Stimulated activated CD4-positive, alpha-beta T cell treated with anti-CD3 and anti-CD28 coated beads, Interleukin-2, amount 100 ng/mL, for 24 hours (primary cell): Measurements from ENCODE around the gene KIAA1614.
A peak's percentile ranks its signal among the peaks of the same experiment; 100 is the strongest.

Experiments
- DNase-seq, 2 donors: peaks; one replicate each; pipeline ENCODE4 v3.0.0-alpha.2; 2020

The KIAA1614 gene, protein sequence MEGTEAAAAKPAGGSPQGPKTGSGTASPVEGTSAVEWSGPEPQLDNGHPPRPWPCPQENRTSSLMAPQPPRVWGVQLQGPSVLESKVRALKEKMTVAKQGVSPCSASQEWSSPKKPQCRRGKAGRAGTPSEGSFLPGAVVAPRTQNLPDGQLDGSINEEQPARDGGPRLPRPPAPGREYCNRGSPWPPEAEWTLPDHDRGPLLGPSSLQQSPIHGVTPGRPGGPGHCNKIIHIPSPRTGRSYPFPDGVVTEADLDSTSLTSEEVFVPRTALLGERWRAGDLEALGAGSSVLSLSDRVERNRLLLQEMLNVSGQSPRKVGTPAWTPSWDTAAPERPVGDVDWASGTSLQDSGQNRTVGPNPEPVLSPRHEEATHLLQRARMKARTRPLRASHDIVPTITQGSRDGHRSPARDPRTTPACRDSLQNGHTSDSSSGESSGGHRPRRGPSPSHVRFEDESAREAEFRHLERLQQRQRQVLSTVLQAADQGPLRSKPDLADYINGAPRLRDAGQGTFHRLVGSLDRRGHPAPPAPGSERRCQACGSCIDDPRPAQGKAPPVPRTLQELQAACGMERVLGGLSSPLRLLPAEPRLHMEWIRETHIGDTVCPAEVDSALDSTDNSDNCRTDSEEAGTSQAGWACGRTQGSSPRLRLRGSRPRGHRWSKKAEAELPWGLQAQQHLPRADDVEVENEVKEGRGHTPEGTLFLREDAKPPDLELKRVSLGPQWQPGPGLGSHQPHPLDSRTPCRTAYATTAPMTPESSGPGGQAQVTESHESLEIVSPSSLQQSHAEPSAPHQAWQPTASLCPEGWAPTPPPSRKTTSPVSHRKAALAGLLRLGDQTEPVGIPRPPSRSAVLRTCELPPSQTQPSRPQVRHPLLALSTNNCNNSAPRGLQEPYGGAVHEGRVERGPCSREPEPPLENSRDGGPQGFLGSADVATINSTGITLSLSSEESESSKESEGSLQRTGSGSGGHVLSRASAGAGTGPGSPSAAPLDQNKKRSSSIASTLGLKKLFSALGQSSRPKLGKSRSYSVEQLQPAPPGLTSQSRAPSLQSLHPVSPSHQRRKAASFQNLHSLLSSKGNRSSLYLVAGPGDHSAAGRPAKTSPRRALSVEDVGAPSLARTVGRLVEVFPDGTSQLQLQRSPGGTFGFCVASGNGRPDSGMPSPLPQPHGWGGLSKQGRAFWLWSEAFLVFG

DNA sequence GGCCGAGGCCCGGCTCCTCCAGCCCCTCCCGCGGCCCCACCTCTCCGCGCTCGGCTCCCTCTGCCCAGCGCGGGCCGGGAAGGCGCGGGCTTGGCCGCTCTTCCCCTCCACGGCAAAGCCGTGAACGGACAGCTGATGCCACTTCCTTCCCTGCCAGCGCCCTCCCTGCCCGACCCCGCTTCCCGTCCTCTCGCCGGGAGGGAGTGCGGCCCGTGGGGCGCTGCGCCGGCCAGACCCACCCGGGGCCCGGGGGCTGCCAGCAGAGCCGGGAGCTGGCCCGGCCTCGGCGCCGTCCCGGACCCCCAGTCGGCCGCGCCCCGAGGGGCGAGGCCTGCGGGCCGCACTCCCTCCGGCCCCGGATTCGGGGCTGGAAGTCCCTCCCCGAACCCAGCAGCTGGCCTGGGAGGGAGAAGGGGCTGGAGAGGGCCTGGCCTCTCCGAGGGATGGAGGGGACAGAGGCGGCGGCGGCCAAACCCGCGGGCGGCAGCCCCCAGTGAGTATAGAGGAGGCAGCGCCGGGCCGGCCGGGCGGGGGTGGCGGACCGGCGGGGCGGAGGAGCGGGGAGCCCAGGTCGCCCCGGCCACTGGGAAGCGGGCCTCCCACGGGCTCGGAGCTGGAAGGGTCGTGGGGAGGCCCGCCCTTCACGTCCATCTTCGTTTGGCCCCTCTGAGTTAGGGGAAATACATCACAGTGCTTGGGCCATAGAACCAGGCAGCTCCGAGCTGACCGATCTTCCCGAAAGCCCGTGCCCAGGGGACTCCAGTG lies at the start of gene KIAA1614:
Gene KIAA1614, plus strand, starts transcription at position 97 of the 765 bp plus-strand sequence. Its CDS starts 347 bp downstream, at position 444.
- DNase-seq: peak in 1 of 2 donors; percentile 14

DNA sequence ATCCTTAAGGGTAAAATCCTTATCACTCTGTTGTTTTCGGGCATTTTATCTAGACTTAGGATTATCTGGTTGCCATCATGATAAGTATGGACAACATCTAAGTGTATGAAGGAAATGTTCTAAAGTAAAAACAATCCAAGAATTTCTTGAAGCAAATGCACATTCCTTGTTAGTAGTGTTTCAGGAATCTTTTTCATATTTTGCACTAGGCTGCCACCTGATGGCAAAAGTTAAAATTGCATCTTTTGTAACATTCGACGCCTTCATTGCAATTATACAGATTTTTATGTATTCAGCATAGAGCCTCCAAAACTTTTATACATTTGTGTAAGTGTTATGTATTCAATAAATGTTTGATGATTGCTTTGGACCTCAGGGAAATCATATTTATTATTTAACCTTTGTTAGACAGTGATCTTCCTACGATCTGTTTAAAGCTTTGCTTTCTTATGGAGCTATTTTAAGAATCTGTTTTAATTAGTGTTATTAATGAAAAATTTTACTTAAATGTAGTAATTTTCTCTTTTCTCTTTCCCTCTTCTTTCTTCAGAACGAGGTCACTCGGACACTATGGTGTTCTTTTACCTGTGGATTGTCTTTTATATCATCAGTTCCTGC lies 49.4 kb upstream of the KIAA1614 start:
- DNase-seq: peak in 1 of 2 donors; percentile 26

DNA sequence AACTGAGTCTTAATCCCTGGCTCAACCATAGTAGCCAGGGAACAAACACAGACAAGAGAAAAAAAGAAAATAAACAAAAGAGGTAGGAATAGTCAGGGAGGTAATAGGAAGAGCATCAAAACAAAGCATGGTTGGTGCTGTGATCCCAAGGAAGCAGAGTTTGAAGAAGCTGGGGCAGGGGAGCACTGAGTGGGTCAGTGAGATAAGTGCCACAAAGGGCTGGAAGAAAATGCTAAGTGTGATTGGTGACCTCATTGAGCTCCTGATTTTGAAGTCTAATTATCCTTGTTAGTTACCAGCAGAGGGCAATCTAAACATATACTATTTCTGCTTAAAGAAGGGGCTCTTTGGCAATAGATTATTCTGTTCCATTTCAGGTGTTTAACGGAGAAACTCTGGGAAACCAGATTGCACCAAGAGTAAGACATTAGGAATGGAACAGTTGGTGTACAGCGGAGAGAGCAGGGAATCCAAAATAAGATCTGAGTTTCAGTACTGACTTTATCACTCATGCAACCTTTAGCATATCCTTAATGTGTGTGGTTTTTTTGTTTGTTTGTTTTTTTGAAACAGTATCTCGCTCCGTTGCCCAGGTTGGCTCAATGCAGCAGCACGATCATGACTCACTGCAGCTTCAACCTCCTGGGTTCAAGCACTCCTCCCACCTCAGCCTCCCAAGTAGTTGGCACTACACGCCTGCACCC lies 30.7 kb upstream of the KIAA1614 start:
- DNase-seq: no peak

DNA sequence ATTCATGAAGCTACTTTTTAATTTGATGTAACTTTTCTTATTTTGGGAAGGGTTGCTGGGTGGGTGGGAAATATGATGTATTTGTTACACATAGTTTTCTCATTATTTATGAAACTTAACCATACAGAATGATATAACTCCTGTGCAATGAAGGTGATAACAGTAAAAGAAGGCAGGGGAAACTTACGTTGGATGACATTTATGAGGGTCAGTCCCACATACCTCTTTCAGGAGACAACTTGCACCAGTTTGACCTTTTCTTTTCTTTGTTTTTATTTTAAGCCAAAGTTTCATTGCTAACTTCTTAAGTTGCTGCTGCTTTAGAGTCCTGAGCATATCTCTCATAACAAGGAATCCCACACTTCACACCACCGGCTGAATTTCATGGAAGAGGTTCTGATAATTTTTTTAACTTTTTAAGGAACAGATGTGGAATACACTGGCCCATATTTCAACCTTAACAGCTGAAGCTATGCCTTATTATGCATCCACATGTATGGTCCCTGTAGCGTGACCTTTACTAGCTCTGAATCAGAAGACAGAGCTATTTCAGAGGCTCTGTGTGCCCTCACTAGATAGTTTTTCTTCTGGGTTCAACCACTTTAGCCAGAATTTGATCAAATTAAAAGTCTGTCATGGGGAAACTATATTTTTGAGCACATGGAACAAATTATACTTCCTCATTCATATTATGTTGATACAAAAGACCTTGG lies 28.0 kb upstream of the KIAA1614 start:
- DNase-seq: no peak

DNA sequence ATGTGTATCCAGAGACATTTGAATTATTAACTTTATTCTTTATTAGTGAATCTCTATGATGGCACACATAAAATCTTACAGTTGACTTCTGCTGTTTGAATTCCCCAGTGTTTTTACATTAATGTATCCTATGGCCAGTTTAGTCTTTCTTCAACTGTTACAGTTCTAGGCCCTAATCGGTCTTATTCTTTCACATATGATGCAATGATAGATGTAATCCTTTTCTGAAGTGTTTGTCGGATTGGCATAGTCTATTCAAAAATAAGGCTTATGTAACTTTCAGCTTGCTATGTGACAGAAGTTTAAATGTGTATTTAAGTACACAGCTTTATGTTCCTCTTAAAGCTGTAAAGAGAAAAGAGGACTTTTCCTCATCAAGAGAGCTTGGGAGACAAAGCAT lies 26.4 kb upstream of the KIAA1614 start:
- DNase-seq: no peak

DNA sequence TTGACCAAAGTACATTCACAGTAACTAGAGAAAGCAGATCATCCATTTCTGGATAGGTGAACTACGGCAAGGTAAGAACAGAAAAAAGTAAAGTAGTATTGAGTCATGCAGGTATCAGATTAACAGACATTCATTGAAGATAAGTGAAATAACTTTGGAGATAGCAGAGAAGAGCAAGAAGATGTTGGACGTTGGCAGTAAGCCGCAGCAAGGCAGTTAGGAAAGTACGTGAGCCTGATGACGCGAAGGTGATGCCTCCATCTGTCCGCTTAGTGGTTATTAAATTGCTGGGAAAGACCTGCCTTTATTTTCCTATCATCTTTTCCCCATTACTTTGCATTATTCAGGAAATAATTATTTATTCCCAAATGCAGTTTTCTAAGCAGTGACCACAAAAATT lies 24.9 kb upstream of the KIAA1614 start:
- DNase-seq: no peak

DNA sequence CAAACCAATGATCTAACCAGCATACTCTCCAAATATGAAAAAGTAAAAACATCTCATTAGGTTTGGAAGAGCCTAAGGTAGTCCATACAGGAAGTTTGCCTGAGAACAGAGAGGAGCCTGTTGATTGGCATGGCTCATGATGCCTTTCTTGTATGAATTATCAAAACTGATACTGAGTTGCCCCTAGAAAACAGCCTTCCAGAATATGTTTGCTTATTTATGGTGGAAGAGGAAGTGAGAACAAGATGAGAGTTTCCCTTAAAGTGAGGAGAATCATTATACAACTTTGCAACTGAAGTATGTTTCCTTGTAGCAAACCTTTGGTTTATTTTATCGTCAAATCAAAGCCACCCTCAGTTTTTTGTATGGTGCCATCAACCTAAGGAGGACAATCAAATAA lies 23.8 kb upstream of the KIAA1614 start:
- no peak for DNase-seq

DNA sequence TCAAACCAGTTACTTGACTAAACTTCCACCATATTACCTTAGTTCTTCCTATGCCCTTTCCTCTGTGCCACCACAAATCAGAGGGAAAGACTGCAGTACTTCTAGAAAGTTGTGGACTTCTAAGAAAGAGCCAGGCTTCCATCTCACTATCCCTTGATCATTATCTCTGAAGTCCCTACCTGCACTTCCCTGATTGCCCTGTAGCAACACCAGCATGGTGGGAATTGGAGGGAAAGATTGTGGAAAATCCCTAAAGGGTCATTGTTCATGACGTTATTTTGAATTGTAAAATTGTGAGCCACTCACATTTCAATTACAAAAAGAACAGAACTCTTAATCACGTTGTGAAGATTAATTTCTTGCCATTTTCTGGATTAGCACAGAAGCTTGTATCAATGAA lies 23.4 kb upstream of the KIAA1614 start:
- no peak for DNase-seq

DNA sequence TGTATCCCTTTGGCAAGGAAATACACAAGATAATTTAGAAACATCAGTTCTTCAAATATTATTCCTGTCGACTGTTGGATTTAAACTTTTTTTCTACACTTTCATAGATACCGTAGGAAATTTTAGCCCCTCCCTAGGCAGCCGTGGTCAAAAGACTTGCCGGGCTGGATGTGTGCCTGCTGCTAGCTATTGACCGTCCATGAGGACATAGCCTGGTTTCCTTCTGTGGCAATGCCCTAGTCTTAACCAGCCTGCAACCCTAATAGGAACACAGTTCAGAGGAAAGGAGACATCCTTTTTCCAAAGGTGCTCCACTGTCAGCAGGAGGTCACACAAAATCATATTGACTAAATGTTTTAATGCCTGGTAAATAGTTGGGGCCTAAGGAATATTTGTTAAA lies 20.4 kb upstream of the KIAA1614 start:
- DNase-seq: no peak

DNA sequence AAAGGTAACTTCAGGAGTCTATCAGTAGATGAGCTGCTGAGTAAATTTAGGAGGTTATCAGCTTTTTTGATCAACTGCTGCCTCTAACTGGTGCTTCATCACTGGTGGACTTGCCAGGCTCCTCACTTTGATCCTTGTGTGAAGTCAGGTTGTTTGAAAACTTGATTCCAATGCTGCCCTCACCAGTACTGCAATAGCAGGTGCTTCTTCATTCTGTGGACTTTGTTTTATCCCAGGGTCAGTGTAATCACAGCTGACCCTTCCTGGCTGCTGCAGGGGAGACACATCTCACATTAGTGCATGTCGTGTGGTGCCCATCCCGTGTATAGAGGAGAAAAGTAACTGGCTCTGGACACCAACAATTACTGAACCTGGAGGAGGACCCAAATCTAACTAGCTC lies 20.0 kb upstream of the KIAA1614 start:
- no peak for DNase-seq

DNA sequence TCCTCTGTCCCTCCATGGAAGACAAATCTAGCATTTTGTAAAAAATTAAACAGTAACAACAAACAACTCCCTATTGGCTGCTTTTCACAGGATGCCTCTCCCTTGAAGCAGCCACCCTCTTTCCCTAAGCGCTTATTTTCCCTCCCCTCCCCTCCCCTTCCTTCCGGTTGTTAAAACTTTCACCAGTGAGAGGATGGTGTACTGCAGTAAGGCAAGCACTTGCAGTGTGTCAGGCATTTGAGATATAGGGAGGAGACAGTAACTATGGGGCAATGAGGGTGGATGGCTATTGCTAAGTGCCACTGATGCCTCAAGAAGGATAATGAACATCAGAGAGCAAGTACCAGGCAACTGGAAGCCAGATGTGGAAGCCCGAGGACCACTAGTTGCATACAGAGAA lies 19.1 kb upstream of the KIAA1614 start:
- DNase-seq: no peak

DNA sequence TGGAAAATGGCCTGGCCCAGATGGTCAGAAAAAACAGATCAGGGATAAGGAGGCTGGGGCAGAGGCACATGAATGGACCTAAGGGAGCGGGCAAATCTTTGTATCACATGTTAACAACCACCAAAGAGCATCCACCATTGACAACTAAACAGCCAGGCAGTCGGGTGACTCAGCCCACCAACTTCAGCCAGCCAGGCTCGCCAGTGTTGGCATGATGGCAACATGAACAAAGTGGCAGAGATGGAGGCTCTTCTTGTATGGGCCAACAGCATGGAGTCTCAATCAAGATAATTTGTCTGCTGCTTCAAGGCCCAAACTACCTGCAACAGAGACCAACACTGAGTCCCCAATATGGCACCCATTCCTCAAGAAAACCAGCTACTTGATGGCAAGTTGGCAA lies 16.5 kb upstream of the KIAA1614 start:
- no peak for DNase-seq

DNA sequence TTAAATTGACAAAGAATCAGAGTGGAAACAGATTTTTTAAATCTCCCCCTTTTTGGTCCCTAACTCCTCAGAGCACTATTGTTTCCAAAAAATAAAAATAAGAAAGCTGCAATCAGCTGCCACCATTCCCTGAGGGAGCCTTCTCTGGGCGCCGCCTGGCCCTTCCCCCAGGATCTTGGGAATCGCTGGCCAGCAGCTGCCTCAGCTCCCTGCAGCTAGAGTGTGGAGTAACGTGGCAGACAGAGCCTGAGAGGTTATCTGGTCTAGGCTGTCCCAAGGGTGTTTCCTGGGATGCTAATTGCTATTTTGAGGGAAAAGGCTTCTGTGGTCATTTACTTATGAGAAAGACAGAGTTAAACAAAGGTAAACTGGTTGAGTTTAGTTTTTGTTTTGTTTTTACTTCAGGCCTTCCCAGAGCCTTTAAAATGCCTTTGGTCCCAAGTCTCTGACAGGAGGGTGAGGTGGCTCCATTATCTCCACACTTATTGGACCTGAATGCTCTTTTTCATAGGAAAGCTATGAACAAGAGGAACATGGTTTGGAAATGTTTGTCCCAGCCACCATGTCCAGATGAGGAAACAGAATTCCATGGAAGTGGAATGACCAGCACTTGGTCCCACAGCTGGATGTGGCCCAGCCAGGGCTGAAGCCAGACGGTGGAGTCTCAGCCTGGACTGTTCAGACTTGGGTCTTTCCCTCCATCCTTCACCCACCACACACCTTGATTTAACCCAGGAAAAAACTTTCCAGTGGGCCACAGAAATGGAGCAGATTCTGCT lies 14.1 kb upstream of the KIAA1614 start:
- DNase-seq: no peak

DNA sequence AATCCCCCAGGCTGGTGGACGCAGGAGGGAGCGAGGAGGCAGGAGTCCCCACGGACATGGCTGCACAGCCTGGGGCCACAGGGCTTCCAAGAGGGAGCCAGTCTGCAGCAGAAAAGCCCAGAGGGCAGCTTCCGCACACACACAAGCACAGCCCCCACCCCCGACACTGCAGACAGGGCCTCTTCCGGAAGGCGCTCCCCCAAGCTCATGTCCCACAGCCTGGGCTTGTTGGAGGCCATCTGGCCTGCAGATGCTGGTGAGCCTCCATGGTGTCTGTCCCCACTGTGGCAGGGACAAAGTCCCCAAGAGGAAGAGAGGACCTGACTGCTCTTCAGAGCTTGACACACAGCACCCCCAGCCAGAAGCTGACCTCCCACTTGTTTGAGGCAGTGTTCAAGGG lies 13.4 kb upstream of the KIAA1614 start:
- no peak for DNase-seq

DNA sequence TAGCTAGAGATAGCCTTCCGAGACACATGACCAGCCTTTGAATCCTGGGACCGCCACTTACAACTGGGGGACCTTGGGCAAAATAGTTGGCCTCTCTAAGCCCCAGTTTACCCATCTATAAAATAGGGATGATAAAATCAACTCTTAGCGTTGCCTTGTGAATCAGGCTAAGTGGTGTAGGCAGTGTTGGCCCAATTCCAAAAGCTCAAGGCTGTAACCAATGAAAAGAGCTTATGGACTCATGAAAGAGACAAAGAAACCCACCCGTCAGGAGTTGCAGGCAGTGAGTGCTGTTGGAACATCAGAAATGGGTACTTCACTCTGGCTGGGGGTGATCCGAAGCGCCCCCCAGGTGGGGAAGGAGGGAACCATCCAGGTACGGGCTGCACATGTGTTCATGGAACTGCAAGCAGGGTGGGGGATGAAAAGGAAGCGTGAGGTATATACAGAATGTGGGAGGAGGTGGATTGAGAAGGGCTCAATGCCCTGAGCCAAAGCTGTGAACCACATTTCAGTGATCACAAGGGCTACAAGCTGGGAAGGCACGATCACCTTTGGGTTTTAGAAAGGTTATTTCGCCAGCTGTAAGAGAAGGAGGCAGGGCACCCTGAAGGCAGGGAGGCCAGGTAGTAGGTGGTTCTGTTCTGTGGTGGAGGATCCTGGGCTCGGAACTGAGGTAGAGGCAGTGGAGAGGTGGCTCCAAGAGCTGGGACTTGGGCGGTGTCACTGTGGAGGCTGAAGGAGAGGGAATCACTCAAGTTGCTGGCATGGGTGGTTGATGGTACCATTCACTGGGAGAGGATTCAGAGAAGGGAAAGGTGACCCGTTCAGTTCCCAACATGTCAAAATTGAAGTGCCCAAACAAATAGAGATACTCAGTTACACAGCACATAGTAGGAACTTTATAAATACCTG lies 11.4 kb upstream of the KIAA1614 start:
- DNase-seq: no peak

DNA sequence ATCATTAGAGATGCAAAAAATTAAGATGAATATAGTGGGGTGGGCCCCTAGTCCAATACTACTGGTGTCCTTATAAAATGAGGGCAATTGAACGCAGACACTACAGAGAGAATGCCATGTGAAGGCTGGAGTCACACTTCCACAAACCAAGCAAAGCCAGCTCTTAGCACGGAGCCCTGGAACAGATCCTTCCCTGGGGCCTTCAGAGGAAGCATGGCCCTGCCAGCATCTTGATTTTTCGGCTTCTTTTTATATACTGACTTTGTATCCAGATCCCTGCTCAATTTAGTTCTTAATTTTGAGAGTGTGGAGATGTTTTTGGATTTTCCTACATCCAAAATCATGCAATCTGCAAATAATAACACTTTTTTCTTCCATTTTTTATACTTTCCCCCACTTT lies 10.2 kb upstream of the KIAA1614 start:
- DNase-seq: no peak

DNA sequence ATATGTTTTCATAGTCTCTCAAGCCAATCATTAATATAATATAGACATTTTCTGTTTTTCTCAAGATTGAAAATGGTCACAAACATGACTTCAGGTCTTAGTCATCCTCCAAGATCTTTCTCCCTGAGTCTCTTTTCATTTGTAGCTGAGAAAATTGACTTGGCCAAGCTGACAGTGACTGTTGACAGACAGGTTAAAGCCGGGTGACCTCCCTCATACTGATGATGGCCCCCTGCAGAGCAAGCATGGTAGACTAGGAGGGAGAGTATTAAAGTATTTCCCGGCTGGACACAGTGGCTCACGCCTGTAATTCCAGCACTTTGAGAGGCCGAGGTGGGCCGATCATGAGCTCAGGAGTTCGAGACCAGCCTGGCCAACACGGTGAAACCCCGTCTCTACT lies 6.8 kb upstream of the KIAA1614 start:
- DNase-seq: no peak

DNA sequence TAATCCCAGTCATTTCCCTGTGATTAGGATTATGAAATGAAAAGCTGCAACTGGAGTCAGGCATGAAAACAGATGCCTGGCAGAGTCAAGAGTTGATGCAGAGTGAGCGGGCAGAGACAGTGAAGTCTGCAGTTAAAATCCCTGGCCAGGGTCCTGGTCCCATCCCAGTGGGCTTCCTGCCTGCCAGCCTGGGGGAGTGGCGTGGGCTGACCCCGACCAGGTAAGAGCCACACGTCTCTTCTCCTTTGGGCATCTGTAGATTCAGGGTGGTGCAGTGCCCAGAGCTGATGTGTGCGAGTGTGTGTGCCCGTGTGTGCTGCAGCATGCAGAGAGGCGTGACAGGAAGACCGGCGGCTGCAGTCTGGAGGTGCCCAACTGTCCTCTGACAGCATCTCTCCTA lies 6.2 kb upstream of the KIAA1614 start:
- DNase-seq: no peak
